ENCODE data around the gene RRAS2.
A peak's percentile ranks its signal among the peaks of the same experiment; 100 is the strongest.

DNA sequence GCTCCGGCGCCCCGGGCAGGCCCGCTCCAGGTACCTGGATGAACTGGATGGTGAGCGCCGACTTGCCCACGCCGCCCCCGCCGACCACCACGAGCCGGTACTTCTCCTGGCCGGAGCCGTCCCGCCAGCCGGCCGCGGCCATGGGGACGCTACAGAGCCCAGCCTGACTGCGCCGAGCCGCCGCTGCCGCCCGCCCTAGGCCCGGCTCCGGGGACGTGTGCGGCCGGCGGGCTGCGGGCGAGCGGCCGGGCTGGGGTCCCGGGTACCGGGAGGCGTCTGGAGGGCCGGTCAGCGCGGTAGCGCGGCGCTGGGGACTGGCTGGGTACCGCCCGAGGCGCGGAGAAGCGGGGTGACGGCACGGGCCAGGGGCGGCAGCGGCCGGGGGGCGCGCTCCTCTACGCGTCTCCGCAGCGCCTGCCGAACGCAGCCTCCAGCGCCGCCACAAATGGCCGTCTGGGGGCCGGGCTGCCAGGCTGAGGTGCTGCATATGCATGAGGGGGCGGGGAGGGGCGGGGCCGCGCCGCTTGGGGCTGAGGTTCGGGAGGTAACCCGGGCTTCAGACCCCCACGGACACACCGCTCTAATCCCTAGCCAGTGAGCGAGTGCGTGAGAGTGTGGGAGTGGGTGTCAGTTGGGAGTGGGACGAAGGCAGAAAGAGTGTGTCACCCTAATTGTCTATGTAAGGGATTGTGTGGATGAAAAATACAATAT, at the start of gene RRAS2:
- no peak; the same call in 1 of the 2 replicates for TF ChIP-seq CREM (CRISPR knock-in tag; IDR thresholded peaks at IDR 0.05)
- TF ChIP-seq, protein P1, sequence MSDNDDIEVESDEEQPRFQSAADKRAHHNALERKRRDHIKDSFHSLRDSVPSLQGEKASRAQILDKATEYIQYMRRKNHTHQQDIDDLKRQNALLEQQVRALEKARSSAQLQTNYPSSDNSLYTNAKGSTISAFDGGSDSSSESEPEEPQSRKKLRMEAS (CRISPR knock-in tag; IDR thresholded peaks at IDR 0.05), result peak; percentile 56; the same call in 1 of the 2 replicates

Measured in WTC11 (cell line).